ENCODE data around the gene SLC19A1. TPM values are rescaled to one million over a fixed set of nuclear protein-coding genes. Genes with fewer than 3 reads are reported as not detected.
A peak's percentile ranks its signal among the peaks of the same experiment; 100 is the strongest.

Gene SLC19A1
- total and polyA plus RNA-seq, 8 donors = 2.9 to 23.3 (median 5.3) TPM

DNA sequence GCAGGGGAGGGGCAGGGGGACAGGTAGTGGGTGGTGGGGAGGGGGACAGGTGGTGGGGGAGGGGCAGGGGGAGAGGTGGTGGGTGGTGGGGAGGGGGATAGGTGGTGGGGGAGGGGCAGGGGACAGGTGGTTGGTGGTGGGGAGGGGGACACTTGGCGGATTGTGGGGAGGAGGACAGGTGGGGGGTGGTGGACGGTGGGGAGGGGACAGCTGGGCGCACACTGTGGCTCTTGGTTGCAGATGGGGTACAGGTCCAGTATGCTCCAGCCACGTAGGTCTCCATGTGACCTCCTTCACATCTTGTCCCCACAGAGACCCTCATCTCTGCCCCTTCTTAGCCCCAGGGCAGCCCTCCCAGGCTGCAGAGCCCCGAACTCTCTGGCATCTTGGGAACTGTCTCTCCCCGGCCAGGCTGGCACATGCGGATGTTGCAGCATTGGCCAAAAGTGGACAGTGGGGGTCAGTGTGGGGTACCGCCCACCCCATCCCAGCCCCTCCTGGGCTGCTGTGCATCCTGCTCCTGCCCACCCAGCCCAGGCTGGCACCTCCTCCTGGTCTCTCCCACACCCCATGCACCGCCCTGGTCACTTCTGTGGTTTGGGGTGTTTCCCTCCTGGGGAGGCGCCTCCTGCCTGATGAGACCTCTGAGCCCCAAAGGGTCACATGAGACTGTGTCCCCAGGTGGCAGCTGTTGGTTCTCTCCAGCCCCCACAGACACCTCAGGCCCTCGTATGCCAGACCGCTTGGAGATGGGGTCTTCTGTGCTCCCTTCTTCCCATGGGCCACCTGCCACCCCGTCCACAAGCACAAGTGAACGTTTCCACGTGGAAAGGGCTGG is 7.6 kb upstream of the SLC19A1 start:
- H3K9me3 ChIP-seq = no peaks in the 10 kb centered on the region
- no peaks in the 10 kb centered on the region for H3K36me3 ChIP-seq
- no peak for TF ChIP-seq POLR2A (IDR thresholded peaks at IDR 0.05)
- no peak for TF ChIP-seq POLR2AphosphoS5 (IDR thresholded peaks at IDR 0.05)
- TF ChIP-seq, protein P1, sequence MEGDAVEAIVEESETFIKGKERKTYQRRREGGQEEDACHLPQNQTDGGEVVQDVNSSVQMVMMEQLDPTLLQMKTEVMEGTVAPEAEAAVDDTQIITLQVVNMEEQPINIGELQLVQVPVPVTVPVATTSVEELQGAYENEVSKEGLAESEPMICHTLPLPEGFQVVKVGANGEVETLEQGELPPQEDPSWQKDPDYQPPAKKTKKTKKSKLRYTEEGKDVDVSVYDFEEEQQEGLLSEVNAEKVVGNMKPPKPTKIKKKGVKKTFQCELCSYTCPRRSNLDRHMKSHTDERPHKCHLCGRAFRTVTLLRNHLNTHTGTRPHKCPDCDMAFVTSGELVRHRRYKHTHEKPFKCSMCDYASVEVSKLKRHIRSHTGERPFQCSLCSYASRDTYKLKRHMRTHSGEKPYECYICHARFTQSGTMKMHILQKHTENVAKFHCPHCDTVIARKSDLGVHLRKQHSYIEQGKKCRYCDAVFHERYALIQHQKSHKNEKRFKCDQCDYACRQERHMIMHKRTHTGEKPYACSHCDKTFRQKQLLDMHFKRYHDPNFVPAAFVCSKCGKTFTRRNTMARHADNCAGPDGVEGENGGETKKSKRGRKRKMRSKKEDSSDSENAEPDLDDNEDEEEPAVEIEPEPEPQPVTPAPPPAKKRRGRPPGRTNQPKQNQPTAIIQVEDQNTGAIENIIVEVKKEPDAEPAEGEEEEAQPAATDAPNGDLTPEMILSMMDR (IDR thresholded peaks at IDR 0.05) = no peak
- no peak for TF ChIP-seq EP300 (IDR thresholded peaks at IDR 0.05)
- intact Hi-C loops (cut with DNase I; ENCODE audit: low total_unique reads) = no loop called here
- WGBS, 5 donors = 71 to 78% (median 76%) methylated on average over 13 to 15 of the region's 15 CpGs
- peaks cover 0 to 11% (median 0%) of the 10 kb centered on the region in 3 donors for H3K27me3 ChIP-seq
- peak overlapping the region in 4 of 5 donors; percentile 26 to 84 (median 50) for H3K27ac ChIP-seq
- DNase-seq = no peak
- H3K4me3 ChIP-seq = no peak overlapping the region
- H3K4me1 ChIP-seq = peaks cover 0 to 26% (median 12%) of the 10 kb centered on the region in 4 donors

DNA sequence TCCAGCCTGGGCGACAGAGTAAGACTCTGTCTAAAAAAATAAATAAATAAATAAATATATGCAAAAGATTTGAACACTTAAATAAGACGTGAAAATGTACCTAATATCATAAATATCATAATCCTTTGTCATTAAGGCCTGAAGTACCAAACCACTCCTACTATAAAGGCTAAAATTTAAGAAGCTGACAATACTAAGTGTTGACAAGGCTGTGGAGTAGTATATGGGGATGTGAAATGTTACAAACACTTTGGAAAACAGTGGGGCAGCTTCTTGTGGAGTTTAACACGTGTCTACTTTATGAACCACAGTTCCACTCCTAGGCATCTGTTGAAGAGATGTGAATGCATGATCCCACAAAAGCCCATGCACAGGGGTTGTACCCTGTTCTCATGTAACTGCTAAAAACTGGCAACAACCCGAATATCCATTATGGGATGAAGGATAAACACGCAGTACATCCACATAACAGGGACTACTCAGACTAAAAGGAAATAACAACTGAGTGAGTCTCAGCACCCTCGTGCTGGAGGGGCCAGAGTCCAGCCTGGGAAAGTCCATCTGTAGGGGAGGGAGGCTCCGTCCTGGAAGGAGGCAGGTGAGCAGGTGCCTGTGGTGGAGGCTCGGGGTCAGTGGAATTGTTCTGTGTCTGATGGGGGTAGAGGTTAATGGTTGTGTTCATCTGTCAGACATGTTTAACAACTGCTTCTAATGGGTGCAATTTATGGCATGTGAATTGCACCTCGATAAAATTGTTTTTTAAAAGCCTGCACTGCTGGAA is 6.7 kb upstream of the SLC19A1 start:
- 70 to 79% (median 71%) methylated on average over 9 of the region's 9 CpGs for WGBS, 5 donors
- Histone ChIP-seq H3K9me3 (no peaks in the 10 kb centered on the region), H3K4me1 (peaks cover 0 to 28% (median 11%) of the 10 kb centered on the region in 4 donors), H3K4me3 (no peak overlapping the region), H3K36me3 (no peaks in the 10 kb centered on the region), H3K27me3 (peaks cover 0 to 11% (median 0%) of the 10 kb centered on the region in 3 donors), H3K27ac (no peak overlapping the region)
- TF ChIP-seq EP300 (IDR thresholded peaks at IDR 0.05) (no peak), POLR2A (IDR thresholded peaks at IDR 0.05) (no peak), POLR2AphosphoS5 (IDR thresholded peaks at IDR 0.05) (no peak)
- TF ChIP-seq, protein P1 (IDR thresholded peaks at IDR 0.05) = no peak
- intact Hi-C loops (cut with DNase I; ENCODE audit: low total_unique reads) = no loop called here
- peak in 1 of 2 donors; percentile 62 for DNase-seq

DNA sequence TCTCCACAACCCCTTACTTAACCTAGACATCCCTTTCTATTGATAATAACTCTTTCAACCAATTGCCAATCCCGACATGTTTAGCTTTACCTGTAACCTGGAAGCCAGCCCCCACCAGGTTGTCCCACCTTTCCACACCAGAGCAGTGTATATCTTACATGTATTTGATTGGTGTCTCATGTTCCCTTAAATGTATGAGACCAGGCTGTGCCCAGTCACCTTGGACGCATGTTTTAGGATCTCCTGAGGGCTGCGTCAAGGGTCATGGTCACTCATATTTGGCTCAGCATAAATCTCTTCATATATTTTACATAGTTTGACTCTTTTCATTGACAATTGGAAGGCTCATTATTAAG is 5.3 kb upstream of the SLC19A1 start:
- no peak for DNase-seq

More for the DNA sequence above, 5.3 kb upstream of the SLC19A1 start:
- H3K27me3 ChIP-seq = peaks cover 0 to 11% (median 0%) of the 10 kb centered on the region in 3 donors
- H3K9me3 ChIP-seq = no peaks in the 10 kb centered on the region
- peaks cover 6 to 42% (median 20%) of the 10 kb centered on the region in 4 donors for H3K4me1 ChIP-seq
- no peak overlapping the region for H3K4me3 ChIP-seq
- WGBS, 5 donors = 69 to 80% (median 77%) methylated on average over 3 of the region's 3 CpGs
- TF ChIP-seq POLR2AphosphoS5 (IDR thresholded peaks at IDR 0.05) (no peak), POLR2A (IDR thresholded peaks at IDR 0.05) (no peak), EP300 (IDR thresholded peaks at IDR 0.05) (no peak)
- TF ChIP-seq, protein P1 (IDR thresholded peaks at IDR 0.05) = no peak
- intact Hi-C loops (cut with DNase I; ENCODE audit: low total_unique reads) = no loop called here
- no peak overlapping the region for H3K27ac ChIP-seq
- no peaks in the 10 kb centered on the region for H3K36me3 ChIP-seq
